Spinal cord (tissue), 10 donors: ENCODE measurements around the gene NTRK2. TPM values are rescaled to one million over a fixed set of nuclear protein-coding genes. Genes with fewer than 3 reads are reported as not detected.
"Not testable (repeated sequence)": the region's sequence is repeated elsewhere in the genome, so short reads cannot be mapped to it uniquely, and the experiment has no call there.

ENCODE experiments used
- DNase-seq, 6 donors: peaks; one replicate each; pipeline versions ENCODE4 v3.0.0 to v3.0.0-alpha.2; 2013 to 2015; ENCODE audit warnings: low spot score in 6 of 6, low read depth in 4 of 6
- H3K27ac ChIP-seq: one replicate; pipeline ENCODE4 v1.5.1; 2013; ENCODE audit warnings: low read depth, low read length, control low read depth
- H3K27me3 ChIP-seq: one replicate; pipeline ENCODE4 v1.6.1; 2013; ENCODE audit warnings: low read length; ENCODE audit not compliant: control insufficient read depth, insufficient read depth
- H3K36me3 ChIP-seq: one replicate; pipeline ENCODE4 v1.6.1; 2013; ENCODE audit warnings: low read length; ENCODE audit not compliant: control insufficient read depth, insufficient read depth
- H3K4me1 ChIP-seq: one replicate; pipeline ENCODE4 v1.6.1; 2013; ENCODE audit warnings: low read length; ENCODE audit not compliant: control insufficient read depth, insufficient read depth
- H3K4me3 ChIP-seq: one replicate; pipeline ENCODE4 v1.5.1; 2013; ENCODE audit warnings: low read depth, low read length, control low read depth
- H3K9me3 ChIP-seq: one replicate; pipeline ENCODE4 v1.6.1; 2013; ENCODE audit warnings: low read length; ENCODE audit not compliant: control insufficient read depth, insufficient read depth
- WGBS: methylation state at CpG from one replicate; pipeline ENCODE4 v1.1.5; 2013; ENCODE audit warnings: missing lambda C conversion rate; ENCODE audit not compliant: insufficient coverage; 5-methylcytosine and 5-hydroxymethylcytosine counted together
- polyA plus RNA-seq, 2 donors: library from polyadenylated mRNA; unstranded; fragments of 120-200 nt; gene quantifications; one replicate each; pipeline ENCODE4 v1.2.1, GENCODE V29; 2013; ENCODE audit not compliant: insufficient read length in 2 of 2
- total RNA-seq, 2 donors: library from RNA; depleted of rRNA in 1 of 2; stranded (reverse); fragments of 120-200 nt in 1 of 2; fragments of >200 nt in 1 of 2; gene quantifications; one replicate each; pipeline versions ENCODE4 v1.2.3 to v1.2.4, GENCODE V29; 2013 to 2014
- donor health status: healthy.

NTRK2 gene
- total and polyA plus RNA-seq, 4 donors, result 119 to 185 (median 146) TPM

DNA sequence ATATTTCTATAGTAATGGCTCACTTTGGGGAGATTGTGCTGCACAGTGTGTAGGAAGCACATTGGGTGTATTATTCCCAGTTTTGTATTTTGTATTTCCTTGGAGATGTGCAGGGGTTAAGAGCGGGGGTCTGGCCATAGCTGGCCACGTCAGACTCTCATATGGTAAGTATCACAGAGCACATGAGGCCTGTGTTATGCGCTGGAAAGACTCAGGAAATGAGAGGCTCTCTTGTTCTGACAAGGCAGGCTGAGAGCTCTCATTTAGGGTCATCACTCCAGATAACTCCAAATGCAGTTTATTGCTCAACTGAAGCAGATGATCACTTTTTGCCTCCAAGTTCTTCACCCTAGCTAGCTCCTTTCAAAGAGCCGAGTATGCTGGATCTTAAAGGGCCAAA lies 205.7 kb downstream of the NTRK2 start:
- Histone ChIP-seq H3K27me3 (no peaks in the 10 kb centered on the region), H3K36me3 (no peaks in the 10 kb centered on the region), H3K27ac (peak overlapping the region; percentile 22), H3K4me3 (no peak overlapping the region), H3K4me1 (peaks cover 3% of the 10 kb centered on the region), H3K9me3 (no peaks in the 10 kb centered on the region)
- WGBS, result 66% methylated on average over 4 of the region's 4 CpGs
- DNase-seq, result no peak

GRCh38 chr9:84879631-84880030 lies 210.1 kb downstream of the NTRK2 start:
- WGBS, result no CpG with 5 or more reads among the region's 1 CpG
- Histone ChIP-seq H3K9me3 (no peaks in the 10 kb centered on the region), H3K4me3 (no peak overlapping the region), H3K4me1 (peaks cover under 1% of the 10 kb centered on the region), H3K27ac (no peak overlapping the region), H3K36me3 (no peaks in the 10 kb centered on the region), H3K27me3 (no peaks in the 10 kb centered on the region)
- no peak for DNase-seq

- Histone ChIP-seq H3K4me3 (no peak overlapping the region), H3K36me3 (no peaks in the 10 kb centered on the region), H3K27me3 (no peaks in the 10 kb centered on the region), H3K4me1 (no peaks in the 10 kb centered on the region), H3K27ac (no peak overlapping the region), H3K9me3 (no peaks in the 10 kb centered on the region)
- no CpG with 5 or more reads among the region's 2 CpGs for WGBS
- no peak for DNase-seq
Observed at GRCh38 chr9:84880835-84881234, 211.3 kb downstream of the NTRK2 start.

DNA sequence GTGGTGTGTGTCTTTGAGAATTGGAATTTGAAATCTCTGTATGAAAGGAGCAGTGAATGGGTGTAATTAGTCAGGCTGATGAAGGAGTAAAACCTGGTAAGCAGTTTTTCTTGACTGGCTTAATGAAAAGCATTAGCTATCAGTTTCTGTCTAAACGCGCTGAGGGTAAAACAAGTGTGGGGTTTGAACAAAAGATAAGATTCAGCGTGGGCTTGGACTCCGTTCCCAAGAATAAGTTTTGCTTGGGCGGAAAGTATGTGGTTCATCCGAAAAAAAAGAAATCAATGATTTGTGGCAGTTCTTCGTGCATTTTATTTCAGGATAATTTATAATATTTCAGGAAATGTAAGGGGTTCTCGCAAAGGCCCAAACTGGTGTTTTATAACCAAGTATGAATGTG lies 217.3 kb downstream of the NTRK2 start:
- Histone ChIP-seq H3K36me3 (no peaks in the 10 kb centered on the region), H3K9me3 (no peaks in the 10 kb centered on the region), H3K4me1 (no peaks in the 10 kb centered on the region), H3K4me3 (no peak overlapping the region), H3K27ac (no peak overlapping the region), H3K27me3 (no peaks in the 10 kb centered on the region)
- WGBS, result 72% methylated on average over 4 of the region's 8 CpGs
- DNase-seq, result no peak

DNA sequence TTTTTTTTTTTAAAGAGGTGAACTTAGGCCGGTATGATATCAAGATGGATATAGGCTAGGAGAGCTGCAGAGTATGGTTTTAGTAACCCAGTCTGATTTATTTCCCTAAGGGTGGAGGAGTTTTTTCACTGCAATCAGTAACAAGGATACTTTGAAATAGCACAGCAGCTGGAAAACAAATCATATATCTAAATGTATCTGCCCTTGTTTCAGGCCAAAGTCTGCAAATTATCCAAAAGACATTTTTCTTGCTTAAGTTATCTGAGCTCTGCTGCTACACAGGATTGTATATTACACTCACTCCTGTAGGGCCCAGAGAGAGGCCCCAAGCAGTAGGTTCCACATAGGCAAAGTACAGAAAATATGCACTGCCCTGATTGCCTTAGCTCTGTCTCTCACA lies 222.4 kb downstream of the NTRK2 start:
- Histone ChIP-seq H3K27me3 (no peaks in the 10 kb centered on the region), H3K9me3 (no peaks in the 10 kb centered on the region), H3K4me1 (peaks cover 4% of the 10 kb centered on the region), H3K27ac (no peak overlapping the region), H3K36me3 (no peaks in the 10 kb centered on the region), H3K4me3 (no peak overlapping the region)
- no CpG with 5 or more reads among the region's 1 CpG for WGBS
- peak in 1 of 6 donors; percentile 38 for DNase-seq

DNA sequence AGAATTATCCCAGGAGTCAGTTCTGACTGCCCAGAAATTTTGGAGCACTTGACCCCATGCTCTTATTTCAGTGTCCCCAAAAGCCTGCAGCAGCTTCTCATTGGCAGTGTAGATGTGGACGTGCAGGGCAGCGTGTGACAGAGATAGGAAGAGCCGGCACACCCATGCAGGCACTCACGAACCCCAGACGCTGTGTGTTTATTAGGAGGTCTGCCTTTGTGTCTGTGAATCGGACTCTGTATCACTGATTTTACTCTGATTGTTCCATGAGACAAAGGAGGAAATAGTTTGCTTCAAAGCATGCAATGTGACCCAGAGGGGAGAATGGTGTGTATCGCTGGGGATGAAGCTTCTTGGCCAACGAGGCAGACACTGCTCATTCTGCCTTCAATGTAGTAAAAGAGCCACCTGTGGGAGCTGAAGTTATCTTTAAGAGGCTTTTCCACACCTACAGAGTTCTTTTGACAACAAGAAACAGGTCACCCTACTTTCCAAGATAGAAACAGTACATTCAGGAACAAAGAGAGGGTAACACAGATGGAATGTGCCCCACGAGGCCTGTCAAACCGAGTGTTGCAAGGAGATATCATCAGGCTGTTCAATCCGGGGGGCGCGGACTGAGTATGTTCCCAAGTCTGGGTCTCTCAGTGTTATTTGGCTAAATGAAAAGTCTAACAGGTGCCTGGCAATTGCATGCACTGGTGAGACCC lies 224.0 kb downstream of the NTRK2 start:
- Histone ChIP-seq H3K27me3 (no peaks in the 10 kb centered on the region), H3K27ac (no peak overlapping the region), H3K4me3 (no peak overlapping the region), H3K36me3 (no peaks in the 10 kb centered on the region), H3K9me3 (no peaks in the 10 kb centered on the region), H3K4me1 (peaks cover 19% of the 10 kb centered on the region)
- WGBS, result 51% methylated on average over 9 of the region's 13 CpGs
- peak in 1 of 6 donors; percentile 41 for DNase-seq

DNA sequence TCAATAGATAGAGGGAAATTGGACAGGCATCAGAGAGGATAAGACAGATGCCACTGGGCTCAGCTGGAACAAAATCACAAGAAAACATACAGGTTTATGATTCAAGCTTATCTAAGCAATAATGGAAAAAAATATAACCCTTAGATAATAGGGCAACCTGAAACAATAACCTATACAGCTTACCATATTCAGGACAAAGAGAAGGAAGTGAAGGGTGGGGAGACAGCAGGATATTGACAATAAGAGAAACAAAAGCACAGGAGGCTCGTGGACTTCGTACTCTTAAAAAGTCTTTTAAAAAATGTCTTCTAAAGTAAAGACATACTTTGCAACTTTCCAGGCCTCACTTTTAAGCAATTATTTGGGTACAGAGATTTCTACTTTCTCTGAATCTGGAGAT lies 225.3 kb downstream of the NTRK2 start:
- no peak for DNase-seq
- Histone ChIP-seq H3K27ac (no peak overlapping the region), H3K4me1 (peaks cover 21% of the 10 kb centered on the region), H3K27me3 (no peaks in the 10 kb centered on the region), H3K36me3 (no peaks in the 10 kb centered on the region), H3K9me3 (no peaks in the 10 kb centered on the region), H3K4me3 (no peak overlapping the region)
- no CpG with 5 or more reads among the region's 2 CpGs for WGBS

GRCh38 chr9:84897362-84898094 lies 228.0 kb downstream of the NTRK2 start:
- no peaks in the 10 kb centered on the region for H3K9me3 ChIP-seq
- H3K4me1 ChIP-seq, result peaks cover 21% of the 10 kb centered on the region
- peak in 5 of 6 donors; percentile 38 to 81 (median 63) for DNase-seq
- H3K27ac ChIP-seq, result peak overlapping the region; percentile 49
- H3K36me3 ChIP-seq, result no peaks in the 10 kb centered on the region
- WGBS, result 59% methylated on average over 5 of the region's 7 CpGs
- no peak overlapping the region for H3K4me3 ChIP-seq
- no peaks in the 10 kb centered on the region for H3K27me3 ChIP-seq

GRCh38 chr9:84898188-84898587 lies 228.7 kb downstream of the NTRK2 start:
- Histone ChIP-seq H3K4me1 (peaks cover 21% of the 10 kb centered on the region), H3K27me3 (no peaks in the 10 kb centered on the region), H3K36me3 (no peaks in the 10 kb centered on the region), H3K9me3 (no peaks in the 10 kb centered on the region), H3K4me3 (no peak overlapping the region), H3K27ac (peak overlapping the region; percentile 49)
- no peak for DNase-seq
- no CpG with 5 or more reads among the region's 2 CpGs for WGBS

DNA sequence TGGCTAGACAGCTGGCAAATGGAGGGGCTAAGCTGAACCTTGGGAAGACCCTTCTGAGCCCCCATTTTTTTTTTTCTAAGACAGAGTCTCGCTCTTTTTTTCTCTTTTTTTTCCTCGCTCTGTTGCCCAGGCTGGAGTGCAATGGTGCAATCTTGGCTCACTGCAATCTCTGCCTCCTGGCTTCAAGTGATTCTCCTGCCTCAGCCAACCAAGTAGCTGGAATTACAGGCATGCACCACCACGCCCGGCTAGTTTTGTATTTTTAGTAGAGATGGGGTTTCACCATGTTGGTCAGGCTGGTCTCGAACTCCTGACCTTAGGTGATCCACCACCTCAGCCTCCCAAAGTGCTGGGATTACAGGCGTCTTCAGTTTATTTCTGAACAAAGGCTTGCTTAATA lies 229.1 kb downstream of the NTRK2 start:
- H3K4me3 ChIP-seq, H3K36me3 ChIP-seq, H3K27me3 ChIP-seq, H3K9me3 ChIP-seq, DNase-seq: not testable (repeated sequence)
- WGBS, result 50% methylated on average over 2 of the region's 6 CpGs
- Histone ChIP-seq H3K27ac (peak overlapping the region; percentile 49), H3K4me1 (peaks cover 17% of the 10 kb centered on the region)
